Prostate gland (tissue), 2 donors: ENCODE data around the gene CLIC5.

Experiments used
- POLR2A ChIP-seq: fragments of 450-650 bp; IDR thresholded peaks from one replicate; pipeline ENCODE4 v1.6.1; 2016; ENCODE audit warnings: antibody characterized with exemption, mild to moderate bottlenecking
- POLR2AphosphoS5 ChIP-seq: sonication (generic); formaldehyde crosslinking; IDR thresholded peaks from one replicate; pipeline ENCODE4 v1.6.1; 2017; ENCODE audit warnings: antibody characterized with exemption
- TF ChIP-seq, protein P1 (sequence below), 4 experiments: fragments of 200-600 bp in 2 of 4; fragments of 450-650 bp in 2 of 4; sonication (generic) in 2 of 4; IDR thresholded peaks; 1 replicate in 3 of 4; 2 replicates in 1 of 4; pipeline ENCODE4 v1.5.1; 2016 to 2019; ENCODE audit warnings: antibody characterized with exemption in 4 of 4, mild to moderate bottlenecking in 2 of 4, moderate library complexity in 2 of 4

DNA sequence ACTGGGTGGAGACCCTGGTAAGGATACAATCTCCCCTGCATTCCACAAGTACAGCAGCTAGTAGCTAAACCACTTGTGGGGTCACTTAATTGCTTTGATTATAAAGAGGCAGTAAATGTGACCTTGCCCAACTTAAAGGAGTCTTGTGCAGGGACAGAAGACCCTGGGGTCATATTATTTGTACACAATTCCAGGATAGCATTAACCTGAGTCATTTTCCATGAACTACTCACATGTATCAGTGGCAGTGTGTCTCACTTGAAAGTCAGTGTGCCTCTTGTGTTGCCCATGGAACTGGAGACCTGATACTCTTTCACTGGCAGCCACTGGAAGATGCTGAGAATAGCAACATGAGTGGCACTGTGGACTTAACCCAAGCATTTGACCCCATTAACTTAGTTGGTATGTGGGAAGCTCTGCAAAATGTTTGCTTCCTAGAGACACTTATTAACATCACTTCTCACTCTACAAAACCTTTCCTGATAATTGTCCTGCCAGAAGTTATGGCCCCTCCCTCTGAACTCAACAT is 28.9 kb downstream of the CLIC5 start:
- TF ChIP-seq POLR2A (no peak), POLR2AphosphoS5 (no peak)
- TF ChIP-seq, protein P1, sequence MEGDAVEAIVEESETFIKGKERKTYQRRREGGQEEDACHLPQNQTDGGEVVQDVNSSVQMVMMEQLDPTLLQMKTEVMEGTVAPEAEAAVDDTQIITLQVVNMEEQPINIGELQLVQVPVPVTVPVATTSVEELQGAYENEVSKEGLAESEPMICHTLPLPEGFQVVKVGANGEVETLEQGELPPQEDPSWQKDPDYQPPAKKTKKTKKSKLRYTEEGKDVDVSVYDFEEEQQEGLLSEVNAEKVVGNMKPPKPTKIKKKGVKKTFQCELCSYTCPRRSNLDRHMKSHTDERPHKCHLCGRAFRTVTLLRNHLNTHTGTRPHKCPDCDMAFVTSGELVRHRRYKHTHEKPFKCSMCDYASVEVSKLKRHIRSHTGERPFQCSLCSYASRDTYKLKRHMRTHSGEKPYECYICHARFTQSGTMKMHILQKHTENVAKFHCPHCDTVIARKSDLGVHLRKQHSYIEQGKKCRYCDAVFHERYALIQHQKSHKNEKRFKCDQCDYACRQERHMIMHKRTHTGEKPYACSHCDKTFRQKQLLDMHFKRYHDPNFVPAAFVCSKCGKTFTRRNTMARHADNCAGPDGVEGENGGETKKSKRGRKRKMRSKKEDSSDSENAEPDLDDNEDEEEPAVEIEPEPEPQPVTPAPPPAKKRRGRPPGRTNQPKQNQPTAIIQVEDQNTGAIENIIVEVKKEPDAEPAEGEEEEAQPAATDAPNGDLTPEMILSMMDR (IDR thresholded peaks at IDR 0.05): no peak
